Measurements from ENCODE around the gene C4orf51. TPM values are rescaled to one million over a fixed set of nuclear protein-coding genes. Genes with fewer than 3 reads are reported as not detected.

The C4orf51 gene
- polyA plus RNA-seq, 6 donors from 2014 or later: not detected

GRCh38 chr4:145773581-145774234 is 93.8 kb downstream of the C4orf51 start:
- no peak overlapping the region for H3K4me3 Mint-ChIP-seq
- no peaks in the 10 kb centered on the region for H3K27me3 Mint-ChIP-seq
- no peaks in the 10 kb centered on the region for H3K9me3 Mint-ChIP-seq
- no peak for ATAC-seq (ENCODE audit: low read depth in 2 of 2)
- H3K27ac Mint-ChIP-seq: peak overlapping the region in 1 of 6 donors; percentile 78
- H3K4me1 Mint-ChIP-seq: peaks cover 0 to 4% (median 0%) of the 10 kb centered on the region in 3 donors
- H3K36me3 Mint-ChIP-seq: peaks cover 19 to 35% of the 10 kb centered on the region in 2 donors
- no peak for DNase-seq

- no peaks in the 10 kb centered on the region for H3K27me3 Mint-ChIP-seq
- peaks cover 23 to 37% of the 10 kb centered on the region in 2 donors for H3K36me3 Mint-ChIP-seq
- no peak overlapping the region for H3K4me3 Mint-ChIP-seq
- H3K4me1 Mint-ChIP-seq: peaks cover 0 to 4% (median 0%) of the 10 kb centered on the region in 3 donors
- DNase-seq: no peak
- no peaks in the 10 kb centered on the region for H3K9me3 Mint-ChIP-seq
- no peak for ATAC-seq (ENCODE audit: low read depth in 2 of 2)
- peak overlapping the region in 1 of 6 donors; percentile 27 for H3K27ac Mint-ChIP-seq
These were observed 94.5 kb downstream of the C4orf51 start for GRCh38 chr4:145774473-145774872.

- Mint-ChIP-seq H3K4me3 (no peak overlapping the region), H3K27ac (peak overlapping the region in 1 of 6 donors; percentile 44), H3K4me1 (peaks cover 0 to 4% (median 0%) of the 10 kb centered on the region in 3 donors), H3K36me3 (peaks cover 23 to 37% of the 10 kb centered on the region in 2 donors), H3K27me3 (no peaks in the 10 kb centered on the region), H3K9me3 (no peaks in the 10 kb centered on the region)
- ATAC-seq (ENCODE audit: low read depth in 2 of 2) (no peak), DNase-seq (no peak)
These were observed 95.5 kb downstream of the C4orf51 start for GRCh38 chr4:145775406-145775805.

- DNase-seq (no peak), ATAC-seq (ENCODE audit: low read depth in 2 of 2) (no peak)
- Mint-ChIP-seq H3K27ac (no peak overlapping the region), H3K4me1 (peaks cover 0 to 4% (median 0%) of the 10 kb centered on the region in 3 donors), H3K36me3 (peaks cover 23 to 38% of the 10 kb centered on the region in 2 donors), H3K4me3 (no peak overlapping the region), H3K27me3 (no peaks in the 10 kb centered on the region), H3K9me3 (no peaks in the 10 kb centered on the region)
These were observed 96.3 kb downstream of the C4orf51 start for GRCh38 chr4:145776208-145776607.

GRCh38 chr4:145779319-145779801 is 99.4 kb downstream of the C4orf51 start:
- no peak for ATAC-seq (ENCODE audit: low read depth in 2 of 2)
- no peak for DNase-seq
- no peaks in the 10 kb centered on the region for H3K27me3 Mint-ChIP-seq
- H3K36me3 Mint-ChIP-seq: peaks cover 15 to 27% of the 10 kb centered on the region in 2 donors
- H3K27ac Mint-ChIP-seq: no peak overlapping the region
- H3K4me1 Mint-ChIP-seq: no peaks in the 10 kb centered on the region
- H3K9me3 Mint-ChIP-seq: peaks cover 0 to 6% (median 3%) of the 10 kb centered on the region in 7 donors
- no peak overlapping the region for H3K4me3 Mint-ChIP-seq

- DNase-seq: no peak
- Mint-ChIP-seq H3K27ac (peak overlapping the region in 1 of 6 donors; percentile 34), H3K27me3 (no peaks in the 10 kb centered on the region), H3K4me3 (no peak overlapping the region), H3K9me3 (peaks cover 0 to 7% (median 3%) of the 10 kb centered on the region in 7 donors), H3K36me3 (peaks cover 21 to 26% of the 10 kb centered on the region in 2 donors), H3K4me1 (no peaks in the 10 kb centered on the region)
- ATAC-seq (ENCODE audit: low read depth in 2 of 2): no peak
These were observed 101.4 kb downstream of the C4orf51 start for GRCh38 chr4:145781351-145781750.

Other genes with a start within 250 kb of the C4orf51 start
- 1 to 10 TPM in 1 of 6 donors, under 1 TPM in 2, not detected in 3; 0.30 to 1.6 (median 0.41) TPM for gene SMAD1, start 198.3 kb upstream of the C4orf51 start, polyA plus RNA-seq (ENCODE audit: low read depth in 6 of 6)
- gene MMAA, start 60.8 kb upstream of the C4orf51 start, polyA plus RNA-seq (ENCODE audit: low read depth in 6 of 6): 10 to 100 TPM in 2 of 6 donors, 1 to 10 TPM in 4; 5.9 to 14.2 (median 8.1) TPM